ENCODE measurements around the gene SLX4IP. TPM values are rescaled to one million over a fixed set of nuclear protein-coding genes. Genes with fewer than 3 reads are reported as not detected.
A peak's percentile ranks its signal among the peaks of the same experiment; 100 is the strongest.

Gene SLX4IP
- total and polyA plus RNA-seq, 7 donors = 0.20 to 1.9 (median 0.86) TPM

DNA sequence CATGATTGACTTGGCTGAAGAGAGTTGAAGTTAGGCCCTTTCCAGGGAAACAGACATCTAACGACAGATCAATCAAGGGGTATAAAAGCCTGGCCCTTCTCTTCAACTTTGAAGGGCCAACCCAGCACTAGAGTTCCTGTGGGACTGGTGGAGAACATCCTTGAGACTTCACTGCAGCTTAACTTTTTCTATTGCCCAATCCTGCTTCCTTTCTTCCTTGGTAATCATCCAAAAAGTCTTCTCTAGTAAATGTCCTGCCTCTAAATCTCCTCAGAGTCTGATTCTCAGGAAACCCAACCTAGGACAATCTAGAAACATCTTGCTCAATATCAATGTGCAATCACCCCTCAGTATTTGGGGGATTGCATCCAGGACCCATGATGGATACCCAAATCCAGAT, 3.0 kb upstream of the SLX4IP start:
- H3K4me1 ChIP-seq = peaks cover 46% of the 10 kb centered on the region
- H3K4me3 ChIP-seq = no peak overlapping the region
- TF ChIP-seq, protein P1, sequence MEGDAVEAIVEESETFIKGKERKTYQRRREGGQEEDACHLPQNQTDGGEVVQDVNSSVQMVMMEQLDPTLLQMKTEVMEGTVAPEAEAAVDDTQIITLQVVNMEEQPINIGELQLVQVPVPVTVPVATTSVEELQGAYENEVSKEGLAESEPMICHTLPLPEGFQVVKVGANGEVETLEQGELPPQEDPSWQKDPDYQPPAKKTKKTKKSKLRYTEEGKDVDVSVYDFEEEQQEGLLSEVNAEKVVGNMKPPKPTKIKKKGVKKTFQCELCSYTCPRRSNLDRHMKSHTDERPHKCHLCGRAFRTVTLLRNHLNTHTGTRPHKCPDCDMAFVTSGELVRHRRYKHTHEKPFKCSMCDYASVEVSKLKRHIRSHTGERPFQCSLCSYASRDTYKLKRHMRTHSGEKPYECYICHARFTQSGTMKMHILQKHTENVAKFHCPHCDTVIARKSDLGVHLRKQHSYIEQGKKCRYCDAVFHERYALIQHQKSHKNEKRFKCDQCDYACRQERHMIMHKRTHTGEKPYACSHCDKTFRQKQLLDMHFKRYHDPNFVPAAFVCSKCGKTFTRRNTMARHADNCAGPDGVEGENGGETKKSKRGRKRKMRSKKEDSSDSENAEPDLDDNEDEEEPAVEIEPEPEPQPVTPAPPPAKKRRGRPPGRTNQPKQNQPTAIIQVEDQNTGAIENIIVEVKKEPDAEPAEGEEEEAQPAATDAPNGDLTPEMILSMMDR (IDR thresholded peaks at IDR 0.05) = no peak
- intact Hi-C loops (cut with DNase I) = loop anchor here in 1 of 2 donors (10.0 kb wide), 1 partner anchor 397 kb away; the partner anchor contains the start of gene ANKEF1
- no peaks in the 10 kb centered on the region for H3K9me3 ChIP-seq
- ATAC-seq = no peak
- no peak overlapping the region for H3K27ac ChIP-seq
- no peak for DNase-seq
- peaks cover 0 to 3% of the 10 kb centered on the region in 2 donors for H3K36me3 ChIP-seq (ENCODE audit: insufficient read depth in 1 of 2, low read depth in 1 of 2)
- 60 to 79% (median 67%) methylated on average over 1 of the region's 1 CpG for WGBS, 3 donors
- H3K27me3 ChIP-seq (ENCODE audit: insufficient read depth in 3 of 3, low read length in 2 of 3) = no peaks in the 10 kb centered on the region

DNA sequence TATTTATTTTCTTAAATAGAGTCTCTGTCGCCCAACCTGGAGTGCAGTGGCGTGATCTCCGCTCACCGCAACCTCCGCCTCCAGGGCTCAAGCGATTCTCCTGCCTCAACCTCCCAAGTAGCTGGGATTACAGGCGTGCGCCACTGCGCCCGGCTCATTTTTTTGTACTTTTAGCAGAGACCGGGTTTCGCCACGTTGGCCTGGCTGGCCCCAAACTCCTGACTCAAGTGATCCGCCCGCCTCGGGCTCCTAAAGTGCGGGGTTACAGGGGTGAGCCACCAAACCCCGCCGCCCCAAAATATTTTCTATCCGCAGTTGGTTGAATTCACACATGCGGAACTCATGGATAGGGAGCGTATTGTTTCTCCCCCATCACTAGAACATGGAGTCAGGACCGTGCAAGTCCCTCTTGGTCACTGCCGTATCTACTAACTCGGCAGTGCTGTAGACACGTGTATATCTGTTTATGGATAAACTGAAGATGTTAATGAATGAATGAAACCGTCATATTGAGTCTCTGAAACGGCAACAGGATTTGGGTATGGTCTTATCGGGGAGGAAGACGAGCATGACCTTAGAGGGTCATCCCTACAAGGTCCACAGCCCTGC, 2.0 kb upstream of the SLX4IP start:
- Histone ChIP-seq H3K9me3 (no peaks in the 10 kb centered on the region), H3K4me3 (peak overlapping the region; percentile 95), H3K4me1 (peaks cover 39% of the 10 kb centered on the region), H3K36me3 (ENCODE audit: insufficient read depth in 1 of 2, low read depth in 1 of 2) (peaks cover 0 to 3% of the 10 kb centered on the region in 2 donors), H3K27me3 (ENCODE audit: insufficient read depth in 3 of 3, low read length in 2 of 3) (no peaks in the 10 kb centered on the region), H3K27ac (peak overlapping the region; percentile 96)
- DNase-seq (no peak), ATAC-seq (no peak)
- intact Hi-C loops (cut with DNase I) = loop anchor here in 1 of 2 donors (10.0 kb wide), 1 partner anchor 398 kb away; the partner anchor contains the start of gene ANKEF1
- WGBS, 3 donors = 46 to 48% (median 46%) methylated on average over 30 of the region's 30 CpGs
- TF ChIP-seq, protein P1 (IDR thresholded peaks at IDR 0.05) = no peak

DNA sequence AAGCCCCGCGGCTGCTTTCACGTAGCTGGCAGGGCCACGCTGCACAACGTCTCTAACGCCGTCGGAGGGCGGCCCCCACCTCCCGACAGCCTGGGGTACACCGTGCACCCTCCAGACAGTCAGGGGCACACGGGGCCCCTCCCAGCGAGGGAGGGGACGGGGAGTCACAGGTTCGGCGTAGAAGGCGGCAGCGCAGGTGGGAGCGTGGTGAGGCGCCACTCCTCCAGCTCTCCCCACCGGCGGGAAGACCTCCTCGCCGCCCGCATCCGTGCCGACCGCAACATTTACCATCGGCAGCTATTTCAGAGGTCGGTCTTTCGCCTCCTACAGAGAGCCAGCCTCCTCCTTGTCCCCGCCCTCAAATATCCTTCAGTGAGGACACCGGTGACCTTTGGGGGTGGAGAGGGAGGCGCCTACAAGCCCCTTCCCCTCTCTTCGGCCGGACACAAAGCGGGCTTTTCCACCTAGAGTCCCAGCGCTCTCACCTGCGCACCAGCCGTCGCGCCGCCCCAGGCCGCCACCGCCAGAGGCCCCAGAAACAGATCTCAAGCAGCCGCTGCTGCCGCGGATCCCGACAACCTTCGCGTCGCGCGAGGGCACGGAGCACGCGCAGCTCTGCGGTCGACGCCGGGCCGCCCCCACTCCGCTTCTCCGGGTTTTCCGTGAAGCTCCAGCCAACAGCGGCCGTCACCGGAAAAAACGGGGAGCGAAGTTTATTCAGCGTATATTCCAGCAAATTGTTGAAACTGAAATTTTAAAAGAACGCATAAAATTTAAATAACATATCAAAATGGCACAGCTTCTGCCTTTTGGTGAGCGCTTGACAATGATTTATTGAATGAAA, 1.3 kb upstream of the SLX4IP start, which contains the start of gene MKKS:
Gene MKKS (minus strand): TSS at position 600 of the 844 bp plus-strand sequence. CDS start 20,708 bp downstream, outside the sequence.
- intact Hi-C loops (cut with DNase I) = loop anchor here in 1 of 2 donors (10.0 kb wide), 1 partner anchor 399 kb away; the partner anchor contains the start of gene ANKEF1
- peak; percentile 87 to 89 (median 88) for ATAC-seq
- H3K27me3 ChIP-seq (ENCODE audit: insufficient read depth in 3 of 3, low read length in 2 of 3) = no peaks in the 10 kb centered on the region
- H3K4me1 ChIP-seq = peaks cover 39% of the 10 kb centered on the region
- DNase-seq = peak; percentile 90 to 96
- no peaks in the 10 kb centered on the region for H3K9me3 ChIP-seq
- TF ChIP-seq, protein P1 (IDR thresholded peaks at IDR 0.05) = peak; percentile 9
- peak within 1 kb of the TSS; percentile 96 for H3K27ac ChIP-seq
- 0% methylated on average over 63 to 73 of the region's 73 CpGs for WGBS, 3 donors
- peak within 1 kb of the TSS; percentile 95 for H3K4me3 ChIP-seq
- peaks cover 0 to 3% of the 10 kb centered on the region in 2 donors for H3K36me3 ChIP-seq (ENCODE audit: insufficient read depth in 1 of 2, low read depth in 1 of 2)

DNA sequence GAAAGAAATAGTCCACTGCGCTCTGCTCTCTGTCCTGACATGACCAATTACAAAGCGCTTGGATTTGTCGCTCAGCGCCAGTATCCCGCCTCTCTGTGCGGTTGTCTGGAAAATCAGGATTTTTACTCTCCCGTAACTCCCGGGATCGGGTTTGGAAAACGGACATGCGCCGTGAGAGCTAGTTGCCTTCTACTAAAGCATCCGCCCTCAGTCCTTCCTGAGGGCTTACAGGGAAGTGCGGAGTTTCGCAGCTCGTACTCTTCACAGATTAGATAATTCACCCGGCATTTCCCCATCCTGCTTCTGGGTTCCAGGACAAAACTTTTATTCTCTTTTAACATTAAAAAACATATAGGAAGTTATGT, 656 bp upstream of the SLX4IP start:
- no peaks in the 10 kb centered on the region for H3K27me3 ChIP-seq (ENCODE audit: insufficient read depth in 3 of 3, low read length in 2 of 3)
- no peaks in the 10 kb centered on the region for H3K9me3 ChIP-seq
- intact Hi-C loops (cut with DNase I) = loop anchor here in 1 of 2 donors (10.0 kb wide), 1 partner anchor 400 kb away; the partner anchor contains the start of gene ANKEF1
- peak overlapping the region; percentile 96 for H3K27ac ChIP-seq
- TF ChIP-seq, protein P1 (IDR thresholded peaks at IDR 0.05) = no peak
- peak; percentile 89 to 95 for DNase-seq
- peaks cover 0 to 1% of the 10 kb centered on the region in 2 donors for H3K36me3 ChIP-seq (ENCODE audit: insufficient read depth in 1 of 2, low read depth in 1 of 2)
- peak; percentile 88 to 92 (median 90) for ATAC-seq
- 0% methylated on average over 17 of the region's 17 CpGs for WGBS, 3 donors
- peaks cover 34% of the 10 kb centered on the region for H3K4me1 ChIP-seq
- peak overlapping the region; percentile 95 for H3K4me3 ChIP-seq
